Ovary (tissue), 9 donors: ENCODE measurements around the gene CDC42SE2. TPM values are rescaled to one million over a fixed set of nuclear protein-coding genes. Genes with fewer than 3 reads are reported as not detected.
"Not testable (repeated sequence)": the region's sequence is repeated elsewhere in the genome, so short reads cannot be mapped to it uniquely, and the experiment has no call there.

Source experiments
- DNase-seq, 5 donors: peaks; one replicate each; pipeline ENCODE4 v3.0.0-alpha.2; 2019 to 2020
- H3K27ac ChIP-seq, 2 donors: fragments of 200-600 bp; one replicate each; pipeline versions ENCODE4 v1.5.1 to v1.8.0; 2019 to 2022
- H3K27me3 ChIP-seq: fragments of 200-600 bp; one replicate; pipeline ENCODE4 v1.8.0; 2022
- H3K36me3 ChIP-seq: fragments of 200-600 bp; sonication (generic); one replicate; pipeline ENCODE4 v1.5.1; 2019
- H3K4me1 ChIP-seq: one replicate; pipeline ENCODE4 v1.8.1; 2013; ENCODE audit warnings: mild to moderate bottlenecking, moderate library complexity; ENCODE audit not compliant: insufficient read depth
- H3K4me3 ChIP-seq: fragments of 200-600 bp; sonication (generic); one replicate; pipeline ENCODE4 v1.5.1; 2017
- H3K9me3 ChIP-seq, 2 donors: fragments of 200-600 bp in 1 of 2; sonication (generic) in 1 of 2; one replicate each; pipeline versions ENCODE4 v1.5.1 to v1.8.1; 2013 to 2019; ENCODE audit warnings: mild to moderate bottlenecking in 1 of 2, moderate library complexity in 1 of 2
- CTCF ChIP-seq, 3 donors: fragments of 450-650 bp in 2 of 3; fragments of 200-600 bp in 1 of 3; IDR thresholded peaks; one replicate each; pipeline versions ENCODE4 v1.5.1 to v1.8.0; 2016 to 2022; ENCODE audit warnings: antibody characterized with exemption in 3 of 3, mild to moderate bottlenecking in 1 of 3
- EP300 ChIP-seq: sonication (generic); formaldehyde crosslinking; IDR thresholded peaks from one replicate; pipeline ENCODE4 v1.6.1; 2017; ENCODE audit warnings: antibody characterized with exemption
- POLR2A ChIP-seq: fragments of 450-650 bp; IDR thresholded peaks from one replicate; pipeline ENCODE4 v1.6.1; 2017; ENCODE audit warnings: antibody characterized with exemption, mild to moderate bottlenecking, moderate library complexity
- WGBS, 3 donors: extraction: QIAGEN DNeasy Blood & Tissue Kit in 1 of 3; methylation state at CpG; one replicate each; pipeline versions ENCODE4 v1.1.5 to v1.1.7; 2013 to 2017; 5-methylcytosine and 5-hydroxymethylcytosine counted together
- intact Hi-C, 4 donors: fragments of 100-400 bp; cut with DNase I; formaldehyde crosslinking; loops; one replicate each; pipeline versions ENCODE4 v1.11.0 to v1.15.1; 2022 to 2023
- polyA plus RNA-seq, 2 donors: library from polyadenylated mRNA; stranded (reverse); fragments of 200-250 nt in 1 of 2; fragments of 350-450 nt in 1 of 2; fragmentation: Illumina TruSeq in 1 of 2; extraction: RNeasy Lipid Tissue Mini Kit (QIAGEN cat#74804) in 1 of 2; gene quantifications; one replicate each; pipeline ENCODE4 v1.2.3, GENCODE V29; 2013 to 2014
- total RNA-seq, 7 donors: library from RNA; depleted of rRNA in 2 of 7; stranded (reverse); fragments of >200 nt in 2 of 7; fragmentation: NEBNext Ultra II Directional in 3 of 7; extraction: Animal tissue kit (Norgen Biotek cat#: 25700) in 3 of 7; gene quantifications; one replicate each; pipeline versions ENCODE4 v1.1.0 to v1.2.4, GENCODE V29; 2016 to 2023
- donor health status: DM: no; HTN: no; CAD: no; lungs with moderate emphysema.
- donor health status: DM: no; HTN: no; CAD: no.
- donor health status: Bipolar disorder and iron deficiency.
- donor health status: DM: yes; HTN: yes; CAD: no.
- donor health status: DM: no; HTN: no; CAD: no.
- donor health status: DM: yes; HTN: yes; CAD: no.

CDC42SE2 gene
- total and polyA plus RNA-seq, 9 donors: 18.0 to 37.6 (median 23.7) TPM

- Histone ChIP-seq H3K9me3 (no peaks in the 10 kb centered on the region), H3K27ac (peak overlapping the region in 1 of 2 donors; percentile 20), H3K36me3 (no peaks in the 10 kb centered on the region)
Measured at GRCh38 chr5:131378721-131379541, 115.1 kb downstream of the CDC42SE2 start.

GRCh38 chr5:131379723-131380122 lies 115.9 kb downstream of the CDC42SE2 start:
- H3K4me3 ChIP-seq: no peak overlapping the region
- 35 to 73% (median 60%) methylated on average over 7 of the region's 7 CpGs for WGBS, 3 donors
- H3K36me3 ChIP-seq: no peaks in the 10 kb centered on the region
- no peaks in the 10 kb centered on the region for H3K9me3 ChIP-seq
- H3K4me1 ChIP-seq: peaks cover 4% of the 10 kb centered on the region
- intact Hi-C loops: no loop called here
- H3K27ac ChIP-seq: no peak overlapping the region
- TF ChIP-seq EP300: no peak
- no peak for TF ChIP-seq POLR2A
- TF ChIP-seq CTCF (IDR thresholded peaks at IDR 0.05): no peak
- H3K27me3 ChIP-seq: no peaks in the 10 kb centered on the region
- DNase-seq: no peak

More at GRCh38 chr5:131378721-131379541, 115.1 kb downstream of the CDC42SE2 start:
- no peak overlapping the region for H3K4me3 ChIP-seq
- TF ChIP-seq CTCF (IDR thresholded peaks at IDR 0.05) (no peak), POLR2A (no peak), EP300 (no peak)
- H3K4me1 ChIP-seq: peaks cover 6% of the 10 kb centered on the region
- no peak for DNase-seq
- no peaks in the 10 kb centered on the region for H3K27me3 ChIP-seq
- intact Hi-C loops: no loop called here

DNA sequence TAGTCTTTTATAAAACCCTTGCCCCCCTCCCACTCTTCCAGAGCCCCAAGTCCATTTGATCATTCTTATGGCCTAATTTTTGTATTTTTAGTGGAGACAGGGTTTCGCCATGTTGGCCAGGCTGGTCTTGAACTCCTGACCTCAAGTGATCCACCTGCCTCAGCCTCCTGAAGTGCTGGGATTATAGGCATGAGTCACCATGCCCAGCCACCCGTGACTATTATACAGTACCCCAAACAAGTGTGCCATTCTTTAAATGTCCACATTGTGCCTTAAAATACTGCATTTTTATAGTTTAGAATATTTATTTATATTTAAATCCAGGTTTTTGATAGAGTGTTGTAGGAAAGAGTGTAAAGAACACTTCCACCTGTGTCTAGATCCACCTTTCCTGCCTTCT lies 116.4 kb downstream of the CDC42SE2 start:
- H3K27me3 ChIP-seq, intact Hi-C loops, DNase-seq, H3K4me3 ChIP-seq, H3K27ac ChIP-seq, H3K4me1 ChIP-seq, H3K36me3 ChIP-seq, H3K9me3 ChIP-seq: not testable (repeated sequence)
- 90 to 95% (median 94%) methylated on average over 2 of the region's 2 CpGs for WGBS, 3 donors

DNA sequence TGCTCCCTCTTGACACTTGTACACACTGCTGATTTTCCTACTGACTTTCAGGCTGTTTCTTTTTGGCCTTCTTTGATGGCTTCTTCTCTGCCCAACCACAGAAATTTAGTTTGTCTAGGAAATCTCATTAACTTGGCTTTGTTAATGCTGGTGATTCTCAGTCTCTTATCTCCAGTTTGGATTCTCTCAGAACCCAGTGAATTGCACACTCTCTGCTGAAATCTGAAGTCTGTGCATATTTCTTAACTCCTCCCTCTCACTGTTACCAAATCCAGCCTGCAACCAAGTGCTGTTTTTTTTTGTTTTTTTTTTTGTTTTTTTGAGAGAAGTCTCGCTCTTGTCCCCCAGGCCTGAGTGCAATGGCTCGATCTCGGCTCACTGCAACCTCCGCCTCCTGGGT lies 117.2 kb downstream of the CDC42SE2 start:
- Histone ChIP-seq H3K36me3 (no peaks in the 10 kb centered on the region), H3K4me3 (no peak overlapping the region), H3K4me1 (peaks cover 4% of the 10 kb centered on the region), H3K9me3 (no peaks in the 10 kb centered on the region), H3K27me3 (no peaks in the 10 kb centered on the region), H3K27ac (no peak overlapping the region)
- 55 to 65% (median 56%) methylated on average over 4 of the region's 4 CpGs for WGBS, 3 donors
- no peak for TF ChIP-seq CTCF (IDR thresholded peaks at IDR 0.05)
- no peak for TF ChIP-seq POLR2A
- TF ChIP-seq EP300: no peak
- DNase-seq: no peak
- intact Hi-C loops: no loop called here

GRCh38 chr5:131381777-131382176 lies 117.9 kb downstream of the CDC42SE2 start:
- TF ChIP-seq POLR2A: no peak
- TF ChIP-seq EP300: no peak
- no peak for TF ChIP-seq CTCF (IDR thresholded peaks at IDR 0.05)
- Histone ChIP-seq H3K27ac (no peak overlapping the region), H3K27me3 (no peaks in the 10 kb centered on the region), H3K4me3 (no peak overlapping the region), H3K36me3 (no peaks in the 10 kb centered on the region), H3K4me1 (peaks cover 6% of the 10 kb centered on the region), H3K9me3 (no peaks in the 10 kb centered on the region)
- WGBS, 3 donors: 64 to 75% (median 69%) methylated on average over 2 of the region's 2 CpGs
- intact Hi-C loops: no loop called here
- no peak for DNase-seq
